OCI-LY3 (cell line): ENCODE data around the gene GPX2.
A peak's percentile ranks its signal among the peaks of the same experiment; 100 is the strongest.

ENCODE experiments used
- H2AFZ ChIP-seq: fragments of 200-600, 300-600 bp; shearing (Covaris generic); 2 replicates; pipeline ENCODE4 v1.6.0; 2014; ENCODE audit warnings: antibody characterized with exemption, low read depth, low read length
- H3K27ac ChIP-seq: fragments of 200-600, 300-600 bp; sonication (generic); 2 replicates; pipeline ENCODE4 v1.5.1; 2014; ENCODE audit warnings: mild to moderate bottlenecking, low read length, moderate library complexity, mixed read lengths
- H3K27me3 ChIP-seq: fragments of 200-600, 300-600 bp; sonication (generic); 2 replicates; pipeline ENCODE4 v1.6.1; 2014; ENCODE audit warnings: low read depth, low read length, mixed read lengths
- H3K36me3 ChIP-seq: fragments of 200-600, 300-600 bp; sonication (generic); replicated peaks from 2 replicates; pipeline ENCODE3; 2014; ENCODE audit warnings: low read depth, low read length, mixed read lengths
- H3K4me1 ChIP-seq: fragments of 300-600, 200-600 bp; sonication (generic); 2 replicates; pipeline ENCODE4 v1.6.1; 2014; ENCODE audit warnings: low read length, mixed read lengths
- H3K4me2 ChIP-seq: fragments of 200-600, 300-600 bp; sonication (generic); 2 replicates; pipeline ENCODE4 v1.6.1; 2014; ENCODE audit warnings: low read length, mixed read lengths
- H3K4me3 ChIP-seq: fragments of 300-600, 200-600 bp; sonication (generic); 2 replicates; pipeline ENCODE4 v1.5.1; 2014; ENCODE audit warnings: antibody characterized with exemption, mild to moderate bottlenecking, low read length, moderate library complexity
- H3K79me2 ChIP-seq: fragments of 300-600, 200-600 bp; shearing (Covaris generic); 2 replicates; pipeline ENCODE4 v1.6.1; 2014; ENCODE audit warnings: mild to moderate bottlenecking, low read length, mixed read lengths
- H3K9ac ChIP-seq: fragments of 300-600, 200-600 bp; shearing (Covaris generic); 2 replicates; pipeline ENCODE4 v1.6.0; 2014; ENCODE audit warnings: mild to moderate bottlenecking, low read length, moderate library complexity
- H3K9me3 ChIP-seq: fragments of 200-600, 300-600 bp; shearing (Covaris generic); 2 replicates; pipeline ENCODE4 v1.6.1; 2014; ENCODE audit warnings: low read length, mixed read lengths; ENCODE audit not compliant: insufficient read depth
- H4K20me1 ChIP-seq: fragments of 200-600, 300-600 bp; sonication (generic); 2 replicates; pipeline ENCODE4 v1.6.1; 2016; ENCODE audit warnings: low read length, mixed read lengths; ENCODE audit not compliant: insufficient read depth
- EZH2phosphoT487 ChIP-seq: fragments of 200-600 bp; shearing (Covaris generic); IDR thresholded peaks from 2 replicates; pipeline ENCODE4 v1.6.1; 2018; ENCODE audit warnings: antibody characterized with exemption, mixed run types, low read depth
- TF ChIP-seq, protein P1 (sequence below): fragments of 200-600, 300-600 bp; sonication (generic); IDR thresholded peaks from 2 replicates; pipeline ENCODE4 v1.5.1; 2014; ENCODE audit warnings: antibody characterized with exemption, low read length, low read depth

Gene GPX2

GRCh38 chr14:64942531-64943111, at the start of gene GPX2:
Gene GPX2, minus strand, starts transcription at chr14:64942745. Its CDS starts 19 bp downstream, at chr14:64942726.
- Histone ChIP-seq H3K27ac (no peak within 1 kb of the TSS), H3K27me3 (no peaks in the 10 kb centered on the region), H3K4me2 (no peak within 1 kb of the TSS), H3K4me3 (no peak within 1 kb of the TSS), H3K79me2 (no peaks in the 10 kb centered on the region), H3K9ac (no peak within 1 kb of the TSS), H4K20me1 (no peaks in the 10 kb centered on the region), H3K9me3 (no peaks in the 10 kb centered on the region), H3K36me3 (peaks cover 3% of the 10 kb centered on the region), H3K4me1 (peaks cover 3% of the 10 kb centered on the region; the same call in 1 of the 2 replicates), H2AFZ (no peak within 1 kb of the TSS)
- TF ChIP-seq, protein P1, sequence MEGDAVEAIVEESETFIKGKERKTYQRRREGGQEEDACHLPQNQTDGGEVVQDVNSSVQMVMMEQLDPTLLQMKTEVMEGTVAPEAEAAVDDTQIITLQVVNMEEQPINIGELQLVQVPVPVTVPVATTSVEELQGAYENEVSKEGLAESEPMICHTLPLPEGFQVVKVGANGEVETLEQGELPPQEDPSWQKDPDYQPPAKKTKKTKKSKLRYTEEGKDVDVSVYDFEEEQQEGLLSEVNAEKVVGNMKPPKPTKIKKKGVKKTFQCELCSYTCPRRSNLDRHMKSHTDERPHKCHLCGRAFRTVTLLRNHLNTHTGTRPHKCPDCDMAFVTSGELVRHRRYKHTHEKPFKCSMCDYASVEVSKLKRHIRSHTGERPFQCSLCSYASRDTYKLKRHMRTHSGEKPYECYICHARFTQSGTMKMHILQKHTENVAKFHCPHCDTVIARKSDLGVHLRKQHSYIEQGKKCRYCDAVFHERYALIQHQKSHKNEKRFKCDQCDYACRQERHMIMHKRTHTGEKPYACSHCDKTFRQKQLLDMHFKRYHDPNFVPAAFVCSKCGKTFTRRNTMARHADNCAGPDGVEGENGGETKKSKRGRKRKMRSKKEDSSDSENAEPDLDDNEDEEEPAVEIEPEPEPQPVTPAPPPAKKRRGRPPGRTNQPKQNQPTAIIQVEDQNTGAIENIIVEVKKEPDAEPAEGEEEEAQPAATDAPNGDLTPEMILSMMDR = no peak
- TF ChIP-seq EZH2phosphoT487 = no peak

DNA sequence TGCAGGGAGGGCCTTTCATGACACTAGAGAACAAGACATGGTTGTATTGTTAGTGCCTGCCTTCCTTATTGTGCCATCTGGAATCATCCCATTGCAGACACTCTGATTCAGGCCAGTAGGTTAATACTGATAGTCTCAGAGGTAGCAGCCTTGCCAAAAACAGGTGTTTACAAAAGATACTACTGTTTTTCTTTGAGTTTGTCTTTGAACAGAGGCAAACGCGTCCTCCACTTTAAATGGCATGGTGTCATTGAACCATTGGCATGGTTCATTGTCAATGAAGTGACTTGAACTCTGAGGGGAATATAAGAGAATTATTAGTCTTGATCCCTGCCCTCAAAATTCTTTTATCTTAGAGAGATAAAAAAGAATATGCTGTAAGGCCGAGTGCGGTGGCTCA, 48.4 kb upstream of the GPX2 start:
- Histone ChIP-seq H3K36me3 (peaks cover 4% of the 10 kb centered on the region), H3K4me3 (no peak overlapping the region), H3K27ac (no peak overlapping the region), H3K27me3 (no peaks in the 10 kb centered on the region), H3K4me1 (peaks cover 25% of the 10 kb centered on the region), H3K4me2 (no peak overlapping the region), H3K79me2 (peaks cover 36% of the 10 kb centered on the region), H3K9ac (no peak overlapping the region), H3K9me3 (no peaks in the 10 kb centered on the region), H2AFZ (no peak overlapping the region), H4K20me1 (no peaks in the 10 kb centered on the region)
- TF ChIP-seq EZH2phosphoT487 = no peak
- TF ChIP-seq, protein P1 = no peak

DNA sequence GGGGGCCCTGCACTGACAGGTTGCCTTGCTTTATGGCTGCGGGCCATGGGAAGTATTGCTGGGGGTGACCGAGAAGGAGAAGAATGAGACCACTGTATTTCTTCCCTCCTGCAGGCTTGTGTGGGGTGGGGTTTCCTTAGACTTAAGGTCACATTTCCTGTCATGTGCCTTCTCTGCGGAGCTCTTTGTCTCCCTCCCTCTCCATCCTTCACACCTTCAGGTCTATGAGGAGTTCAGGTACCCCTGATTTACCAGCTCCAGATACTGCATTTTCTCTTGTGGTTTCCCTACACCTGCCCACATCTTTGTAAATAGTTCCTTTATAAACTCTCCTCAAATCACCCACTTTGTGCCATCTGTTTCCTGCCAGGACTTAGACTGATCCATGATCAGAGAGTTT, 47.8 kb upstream of the GPX2 start:
- Histone ChIP-seq H3K4me3 (no peak overlapping the region), H3K27me3 (no peaks in the 10 kb centered on the region), H3K4me1 (peaks cover 27% of the 10 kb centered on the region), H3K27ac (no peak overlapping the region), H3K36me3 (peaks cover 4% of the 10 kb centered on the region), H3K9ac (no peak overlapping the region), H3K79me2 (peaks cover 36% of the 10 kb centered on the region), H3K4me2 (no peak overlapping the region), H3K9me3 (no peaks in the 10 kb centered on the region), H4K20me1 (no peaks in the 10 kb centered on the region), H2AFZ (no peak overlapping the region)
- TF ChIP-seq EZH2phosphoT487 = no peak
- TF ChIP-seq, protein P1 = no peak

DNA sequence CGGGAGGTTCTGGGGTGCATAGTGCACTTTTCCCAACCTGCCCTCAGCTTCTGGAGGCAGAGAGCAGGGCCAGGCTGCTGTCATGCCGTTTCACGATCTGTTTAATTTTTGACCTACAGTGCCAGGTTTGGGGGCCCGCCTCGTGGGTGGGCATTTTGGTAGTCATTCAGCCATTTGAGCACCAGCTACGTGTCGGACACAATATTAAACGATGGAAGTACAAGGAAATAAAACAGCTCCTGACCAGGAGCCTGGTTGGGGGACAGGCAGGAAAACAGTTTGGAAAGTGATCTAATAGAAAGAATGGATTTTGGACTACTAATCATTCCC, 44.9 kb upstream of the GPX2 start:
- Histone ChIP-seq H3K4me3 (peak overlapping the region; percentile 86), H3K27ac (peak overlapping the region; percentile 64; the same call in 1 of the 2 replicates), H3K4me1 (peaks cover 22% of the 10 kb centered on the region)

More for the DNA sequence above, 44.9 kb upstream of the GPX2 start:
- H3K27me3 ChIP-seq = peaks cover 12% of the 10 kb centered on the region; the same call in 1 of the 2 replicates
- TF ChIP-seq, protein P1 = no peak
- TF ChIP-seq EZH2phosphoT487 = no peak
- H3K79me2 ChIP-seq = peaks cover 29% of the 10 kb centered on the region
- H3K36me3 ChIP-seq = peaks cover 1% of the 10 kb centered on the region
- H3K4me2 ChIP-seq = peak overlapping the region; percentile 75
- H3K9me3 ChIP-seq = no peaks in the 10 kb centered on the region
- H2AFZ ChIP-seq = peak overlapping the region; percentile 48
- H3K9ac ChIP-seq = peak overlapping the region; percentile 73
- no peaks in the 10 kb centered on the region for H4K20me1 ChIP-seq
